Activated CD8-positive, alpha-beta memory T cell treated with anti-CD3 and anti-CD28 coated beads, Interleukin-2, amount 50 U/mL, for 4 hours (primary cell): ENCODE results near the gene INTS13.
"Not testable (repeated sequence)": the region's sequence is repeated elsewhere in the genome, so short reads cannot be mapped to it uniquely, and the experiment has no call there.

ENCODE experiments used
- DNase-seq: peaks from one replicate; pipeline ENCODE4 v3.0.0-alpha.2; 2020

Gene INTS13

GRCh38 chr12:26935636-26936378, 2.0 kb downstream of the INTS13 start:
- DNase-seq, result no peak

DNA sequence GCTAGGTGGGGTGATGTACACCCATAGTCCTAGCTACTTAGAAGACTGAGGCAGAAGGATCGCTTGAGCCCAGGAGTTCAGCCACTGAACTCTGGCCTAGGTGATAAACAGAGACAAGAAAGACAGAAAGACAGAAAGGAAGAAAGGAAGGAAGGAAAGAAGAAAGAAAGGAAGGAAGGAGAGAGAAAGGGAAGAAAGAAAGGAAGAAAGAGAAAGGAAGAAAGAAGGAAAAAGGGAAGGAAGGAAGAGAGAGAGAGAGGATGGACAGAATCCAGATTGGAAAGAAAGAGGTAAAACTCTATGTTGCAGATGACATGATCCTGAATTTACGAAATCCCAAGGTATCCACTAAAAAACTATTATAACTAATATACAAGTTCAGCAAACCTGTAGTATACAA, 8.2 kb downstream of the INTS13 start:
- no peak for DNase-seq

GRCh38 chr12:26928661-26929060, 9.1 kb downstream of the INTS13 start:
- no peak for DNase-seq

DNA sequence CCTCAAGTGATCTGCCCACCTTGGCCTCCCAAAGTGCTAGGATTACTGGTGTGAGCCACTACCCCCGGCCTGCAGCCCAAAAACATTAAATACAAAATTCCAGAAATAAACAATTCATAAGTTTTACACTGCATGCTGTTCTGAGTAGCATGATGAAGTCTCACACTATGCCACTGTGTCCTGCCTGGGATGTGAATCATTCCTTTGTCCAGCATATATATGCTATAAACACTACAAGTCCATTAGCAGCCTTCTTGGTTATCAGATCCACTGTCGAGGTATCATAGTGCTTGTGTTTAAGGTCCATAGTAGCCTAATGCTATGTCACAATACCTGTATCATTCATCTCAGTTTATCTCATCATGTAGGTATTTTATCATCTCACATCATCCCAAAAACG, 15.9 kb downstream of the INTS13 start:
- no peak for DNase-seq

DNA sequence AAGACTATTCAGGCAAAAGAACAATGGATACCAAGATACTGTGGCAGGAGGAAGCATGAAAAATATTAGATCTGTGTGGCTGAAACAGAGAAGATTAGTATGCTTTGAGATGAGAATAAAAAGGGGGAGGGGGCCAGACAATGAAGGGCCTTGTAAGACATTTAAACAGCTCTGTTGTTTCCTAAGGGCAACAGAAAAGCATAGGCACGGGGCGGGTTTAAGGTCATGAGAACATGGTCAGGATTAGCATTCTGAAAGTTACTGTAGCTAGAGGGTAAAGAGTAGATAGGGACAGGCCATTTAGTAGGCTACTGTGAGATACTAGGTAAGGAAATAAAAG, 18.6 kb downstream of the INTS13 start:
- DNase-seq, result no peak

GRCh38 chr12:26918321-26919215, 19.2 kb downstream of the INTS13 start:
- no peak for DNase-seq

DNA sequence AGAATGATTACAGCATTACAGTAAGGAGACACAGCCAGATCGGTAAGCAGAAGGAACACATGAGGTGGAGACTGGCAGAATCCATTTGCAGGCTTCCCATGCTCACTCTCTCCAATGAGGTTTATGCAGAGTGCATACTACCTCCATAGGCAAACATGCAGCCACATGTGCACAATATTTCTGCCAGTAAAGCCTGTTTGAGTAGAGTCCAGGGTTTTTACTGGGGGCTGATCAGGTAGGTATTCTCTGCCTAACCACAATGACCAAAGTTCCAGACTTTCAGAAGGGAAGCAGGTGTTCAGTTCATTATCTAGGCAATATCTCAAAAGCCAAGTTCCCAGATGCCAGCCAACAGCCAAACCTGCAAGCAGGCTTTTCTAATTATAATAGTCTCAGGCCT, 31.1 kb downstream of the INTS13 start:
- no peak for DNase-seq

GRCh38 chr12:26906024-26906423, 31.8 kb downstream of the INTS13 start:
- no peak for DNase-seq

- not testable (repeated sequence) for DNase-seq
These were observed 34.4 kb downstream of the INTS13 start for GRCh38 chr12:26903396-26903795.

GRCh38 chr12:26896913-26897312, 40.9 kb downstream of the INTS13 start:
- DNase-seq, result no peak

DNA sequence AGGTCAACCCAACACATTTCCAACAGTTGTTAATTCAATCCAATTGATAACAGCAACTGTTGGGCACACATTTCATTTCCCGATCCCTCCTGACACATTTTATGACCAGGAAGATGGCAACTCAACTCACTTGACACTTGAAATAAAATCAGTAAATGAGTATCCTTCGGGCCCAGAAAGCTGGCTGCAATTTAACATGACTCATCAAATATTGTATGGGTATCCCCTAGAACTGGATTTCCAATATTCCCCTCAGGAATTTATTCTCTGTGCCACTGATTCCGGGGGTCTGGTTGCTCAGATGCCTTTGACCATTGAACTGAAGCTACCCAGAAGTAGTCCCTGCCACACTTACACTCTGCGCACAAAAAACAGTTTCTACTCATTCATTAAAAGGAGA, 42.1 kb downstream of the INTS13 start:
- no peak for DNase-seq

- no peak for DNase-seq
These were observed 46.1 kb downstream of the INTS13 start for GRCh38 chr12:26891704-26892103.

GRCh38 chr12:26890784-26891183, 47.0 kb downstream of the INTS13 start:
- DNase-seq, result no peak

- DNase-seq, result peak; percentile 81
These were observed 52.8 kb downstream of the INTS13 start for GRCh38 chr12:26884765-26885576.

DNA sequence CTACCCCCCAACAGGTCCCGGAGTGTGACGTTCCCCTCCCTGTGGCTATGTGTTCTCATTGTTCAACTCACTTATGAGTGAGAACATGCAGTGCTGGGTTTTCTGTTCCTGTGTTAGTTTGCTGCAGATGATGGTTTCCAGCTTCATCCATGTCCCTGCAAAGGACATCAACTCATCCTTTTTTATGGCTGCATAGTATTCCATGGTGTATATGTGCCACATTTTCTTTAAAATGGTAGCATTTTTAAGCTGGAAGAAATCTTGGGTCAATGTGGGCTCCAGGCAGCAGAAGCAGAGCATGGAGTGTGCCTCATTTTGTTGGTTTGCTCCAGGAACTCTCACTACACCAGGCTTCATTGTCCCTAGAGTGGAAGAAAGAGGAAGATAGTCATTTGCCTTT, 57.2 kb downstream of the INTS13 start:
- DNase-seq, result no peak

DNA sequence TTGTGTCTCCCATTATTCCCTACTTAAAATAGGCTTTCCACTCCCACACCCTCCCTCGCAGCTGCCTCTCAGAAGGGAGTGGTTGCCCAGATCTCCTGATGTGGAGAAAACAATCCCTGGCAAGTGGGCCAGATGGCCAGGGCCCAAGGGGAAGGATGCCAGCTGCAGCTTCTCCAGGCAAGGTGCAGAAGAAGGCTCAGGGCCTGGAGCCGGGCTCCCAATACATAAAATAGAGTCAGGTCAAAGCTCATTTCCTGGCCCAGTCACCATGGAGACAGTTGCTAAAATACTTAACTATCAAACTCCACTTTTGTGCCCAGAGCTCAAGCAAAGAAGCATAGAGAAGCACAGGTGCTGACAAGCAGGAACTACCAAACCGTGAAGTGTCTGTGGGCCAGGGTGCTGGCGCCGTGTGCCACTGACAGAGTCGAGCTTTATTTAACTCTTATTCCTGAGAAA, 59.1 kb downstream of the INTS13 start:
- DNase-seq, result no peak

DNA sequence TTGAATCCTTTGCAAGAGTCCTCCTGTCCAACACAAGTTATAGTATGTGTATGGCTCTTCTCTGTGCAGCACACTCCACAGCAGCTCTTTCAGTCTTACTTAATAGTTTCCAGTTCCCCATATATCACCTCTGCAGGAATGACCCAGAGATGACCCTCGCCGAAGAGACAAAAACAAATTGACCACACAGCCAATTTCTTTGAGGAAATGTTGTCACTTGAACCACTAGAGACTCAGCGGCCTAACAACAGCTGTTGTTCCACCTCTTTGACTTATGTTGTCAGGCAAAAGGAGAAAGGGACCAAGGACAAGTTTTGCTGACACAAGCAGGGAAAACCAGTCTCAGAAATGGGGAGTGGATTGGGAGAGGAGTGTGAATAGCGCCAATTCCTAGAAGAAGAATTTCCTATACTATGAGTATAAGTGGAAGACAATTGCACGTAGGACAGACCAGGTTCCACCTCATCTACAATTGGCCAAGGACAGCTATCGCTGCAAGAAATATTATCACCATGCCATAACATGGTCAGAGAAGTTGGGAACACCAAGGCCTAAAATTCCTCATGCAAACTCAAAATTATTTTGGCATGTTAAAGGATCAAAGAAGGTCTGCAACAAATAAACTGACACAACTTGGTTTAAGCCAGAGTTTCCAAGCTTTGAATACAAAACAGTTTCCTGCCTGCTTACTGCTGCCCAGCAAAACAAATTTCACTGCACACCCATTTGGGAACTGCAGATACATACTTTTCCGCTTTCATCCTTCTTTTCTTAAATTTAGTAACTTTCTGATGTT, 63.1 kb downstream of the INTS13 start:
- no peak for DNase-seq

DNA sequence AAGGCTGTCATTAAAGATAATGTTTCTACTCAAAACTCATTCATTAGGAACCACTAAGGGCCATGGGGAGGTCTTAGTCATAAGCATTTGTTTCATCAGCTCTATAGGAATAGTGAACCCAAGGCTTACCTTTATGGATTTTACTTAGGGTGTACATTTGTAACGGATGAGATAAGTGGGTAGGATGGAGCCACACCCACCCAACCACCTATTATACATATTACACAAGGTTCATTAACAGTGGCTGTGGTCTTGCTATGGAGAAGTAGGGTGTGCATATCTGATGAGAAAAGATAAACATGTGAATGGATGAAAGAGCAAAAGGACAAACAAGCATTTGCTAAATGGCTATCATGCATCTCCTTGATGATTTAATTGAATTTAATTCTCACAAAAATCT, 65.2 kb downstream of the INTS13 start:
- no peak for DNase-seq

- DNase-seq, result no peak
These were observed 65.8 kb downstream of the INTS13 start for GRCh38 chr12:26871985-26872384.

- DNase-seq, result no peak
These were observed 67.0 kb downstream of the INTS13 start for GRCh38 chr12:26870491-26871419.

DNA sequence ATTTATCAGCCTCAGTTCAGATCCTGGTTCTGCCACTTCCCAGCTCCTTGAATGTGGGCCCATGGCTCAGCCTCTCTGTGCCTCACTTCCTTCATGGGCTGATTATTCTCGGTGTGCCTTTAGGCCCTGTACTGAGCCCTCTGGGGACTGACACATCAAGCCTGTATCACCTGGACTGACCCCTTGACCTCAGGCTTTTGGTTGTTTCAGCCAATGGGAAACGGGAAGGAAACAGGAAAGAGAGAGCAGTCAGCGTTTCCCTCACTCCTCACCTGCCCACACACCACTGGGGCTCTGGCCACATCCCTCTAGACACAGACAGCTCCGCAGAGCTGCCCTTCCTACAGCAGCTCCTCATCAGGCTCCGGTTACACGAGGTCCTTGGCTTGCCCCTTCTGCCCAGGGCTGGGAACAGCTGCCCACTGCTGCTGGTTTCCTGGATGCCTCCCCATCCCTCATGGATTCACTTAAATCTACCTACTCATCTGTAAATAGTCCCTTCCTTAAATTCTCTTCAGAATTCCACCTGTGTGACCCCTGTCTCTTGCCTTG, 67.8 kb downstream of the INTS13 start:
- DNase-seq, result no peak
